ENCODE measurements around the gene OR6K3.

DNA sequence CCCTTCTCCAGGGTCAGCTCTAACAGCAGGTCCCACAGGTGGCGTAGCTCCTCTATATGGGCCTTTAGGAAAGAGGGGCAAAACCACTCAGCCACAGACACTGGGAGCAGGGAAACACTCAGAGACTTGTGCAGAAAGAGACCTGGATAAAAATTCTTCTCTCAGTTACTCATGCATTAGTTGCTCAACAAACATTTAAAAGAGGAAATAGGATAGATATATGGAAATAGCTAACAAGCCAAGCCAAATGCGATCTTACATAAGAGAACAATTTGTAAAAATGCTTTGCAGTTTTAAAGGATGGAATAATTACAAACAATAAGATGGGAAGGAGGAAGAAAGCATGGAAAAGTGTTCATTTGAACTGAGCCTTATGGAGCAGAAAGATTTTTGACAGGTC lies 38.9 kb downstream of the OR6K3 start:
- TF ChIP-seq, protein P1, sequence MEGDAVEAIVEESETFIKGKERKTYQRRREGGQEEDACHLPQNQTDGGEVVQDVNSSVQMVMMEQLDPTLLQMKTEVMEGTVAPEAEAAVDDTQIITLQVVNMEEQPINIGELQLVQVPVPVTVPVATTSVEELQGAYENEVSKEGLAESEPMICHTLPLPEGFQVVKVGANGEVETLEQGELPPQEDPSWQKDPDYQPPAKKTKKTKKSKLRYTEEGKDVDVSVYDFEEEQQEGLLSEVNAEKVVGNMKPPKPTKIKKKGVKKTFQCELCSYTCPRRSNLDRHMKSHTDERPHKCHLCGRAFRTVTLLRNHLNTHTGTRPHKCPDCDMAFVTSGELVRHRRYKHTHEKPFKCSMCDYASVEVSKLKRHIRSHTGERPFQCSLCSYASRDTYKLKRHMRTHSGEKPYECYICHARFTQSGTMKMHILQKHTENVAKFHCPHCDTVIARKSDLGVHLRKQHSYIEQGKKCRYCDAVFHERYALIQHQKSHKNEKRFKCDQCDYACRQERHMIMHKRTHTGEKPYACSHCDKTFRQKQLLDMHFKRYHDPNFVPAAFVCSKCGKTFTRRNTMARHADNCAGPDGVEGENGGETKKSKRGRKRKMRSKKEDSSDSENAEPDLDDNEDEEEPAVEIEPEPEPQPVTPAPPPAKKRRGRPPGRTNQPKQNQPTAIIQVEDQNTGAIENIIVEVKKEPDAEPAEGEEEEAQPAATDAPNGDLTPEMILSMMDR (IDR thresholded peaks at IDR 0.05) = no peak
- no peak for TF ChIP-seq POLR2AphosphoS5 (IDR thresholded peaks at IDR 0.05)
- TF ChIP-seq POLR2A (IDR thresholded peaks at IDR 0.05; ENCODE audit: low read depth) = no peak
- no peak for TF ChIP-seq EP300 (IDR thresholded peaks at IDR 0.05)

All from esophagus muscularis mucosa (tissue), 4 donors.